Urinary bladder (tissue), 4 donors: Measurements from ENCODE around the gene GALNT9. TPM values are rescaled to one million over a fixed set of nuclear protein-coding genes. Genes with fewer than 3 reads are reported as not detected.

Experiments
- DNase-seq: peaks from one replicate; pipeline ENCODE4 v3.0.0-alpha.2; 2015; ENCODE audit errors: extremely low spot score
- H3K27ac ChIP-seq: one replicate; pipeline ENCODE4 v1.5.1; 2013; ENCODE audit warnings: low read depth, mild to moderate bottlenecking, moderate library complexity
- H3K36me3 ChIP-seq: one replicate; pipeline ENCODE4 v1.6.1; 2013; ENCODE audit warnings: mild to moderate bottlenecking, moderate library complexity; ENCODE audit not compliant: insufficient read depth
- H3K4me1 ChIP-seq: one replicate; pipeline ENCODE4 v1.6.1; 2013; ENCODE audit warnings: mild to moderate bottlenecking, moderate library complexity; ENCODE audit not compliant: insufficient read depth
- H3K4me3 ChIP-seq: one replicate; pipeline ENCODE4 v1.5.1; 2013; ENCODE audit warnings: low read depth, low read length
- WGBS: extraction: QIAGEN DNeasy Blood & Tissue Kit; methylation state at CpG from one replicate; pipeline ENCODE4 v1.1.7; 2013; 5-methylcytosine and 5-hydroxymethylcytosine counted together
- polyA plus RNA-seq: library from polyadenylated mRNA; stranded (reverse); fragments of 200-250 nt; gene quantifications from one replicate; pipeline ENCODE4 v1.2.3, GENCODE V29; 2013
- total RNA-seq: library from RNA; depleted of rRNA; stranded (reverse); fragments of >200 nt; gene quantifications from one replicate; pipeline ENCODE4 v1.2.3, GENCODE V29; 2014
- donor health status: healthy with polysubstance abuse.
- donor health status: healthy.

Gene GALNT9
- total and polyA plus RNA-seq, 2 donors = 0.60 to 2.4 TPM

GRCh38 chr12:132237772-132238487 is 91.5 kb downstream of the GALNT9 start:
- Histone ChIP-seq H3K36me3 (no peaks in the 10 kb centered on the region), H3K4me3 (no peak overlapping the region), H3K27ac (no peak overlapping the region), H3K4me1 (no peaks in the 10 kb centered on the region)
- DNase-seq = no peak
- WGBS = 76% methylated on average over 33 of the region's 33 CpGs

- H3K27ac ChIP-seq = no peak overlapping the region
- WGBS = 85% methylated on average over 14 of the region's 14 CpGs
- H3K4me1 ChIP-seq = no peaks in the 10 kb centered on the region
- H3K4me3 ChIP-seq = no peak overlapping the region
- DNase-seq = no peak
- H3K36me3 ChIP-seq = no peaks in the 10 kb centered on the region
Observed at GRCh38 chr12:132236930-132237771, 92.2 kb downstream of the GALNT9 start.

- H3K4me1 ChIP-seq = no peaks in the 10 kb centered on the region
- no peak overlapping the region for H3K4me3 ChIP-seq
- no peak for DNase-seq
- 77% methylated on average over 31 of the region's 31 CpGs for WGBS
- H3K36me3 ChIP-seq = no peaks in the 10 kb centered on the region
- no peak overlapping the region for H3K27ac ChIP-seq
Observed at GRCh38 chr12:132236129-132236929, 93.1 kb downstream of the GALNT9 start.

DNA sequence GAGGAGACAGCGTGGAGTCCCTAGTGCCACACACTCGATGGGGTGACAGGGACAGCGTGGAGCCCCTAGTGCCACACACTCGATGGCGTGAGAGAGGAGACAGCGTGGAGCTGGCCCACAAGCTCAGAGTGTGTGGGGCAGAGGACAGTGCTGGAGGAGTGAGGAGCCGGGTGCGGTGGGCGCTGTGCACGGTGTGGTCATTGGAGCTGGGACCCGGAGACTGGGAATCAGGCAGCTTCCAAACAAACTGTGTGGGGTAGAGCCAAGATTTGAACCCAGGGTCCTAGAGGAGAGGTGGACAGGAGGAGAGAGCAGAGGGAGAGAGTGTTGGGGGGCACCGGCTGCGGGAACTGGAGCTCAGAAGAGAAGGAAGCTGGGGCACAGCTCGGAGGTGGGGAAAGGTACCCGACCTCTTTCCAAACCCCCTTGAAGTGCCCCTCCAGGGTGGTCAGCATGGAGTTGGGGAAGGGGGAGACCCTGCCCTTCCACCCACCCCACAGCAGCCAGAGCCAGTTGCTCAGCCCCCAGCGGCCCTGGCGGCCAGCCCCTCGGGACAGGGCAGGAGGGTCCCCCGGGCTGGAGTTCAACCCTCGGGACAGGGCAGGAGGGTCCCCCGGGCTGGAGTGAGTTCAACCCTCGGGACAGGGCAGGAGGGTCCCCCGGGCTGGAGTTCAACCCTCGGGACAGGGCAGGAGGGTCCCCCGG is 94.1 kb downstream of the GALNT9 start:
- H3K27ac ChIP-seq = no peak overlapping the region
- 85% methylated on average over 24 of the region's 25 CpGs for WGBS
- no peak for DNase-seq
- H3K4me3 ChIP-seq = no peak overlapping the region
- no peaks in the 10 kb centered on the region for H3K36me3 ChIP-seq
- no peaks in the 10 kb centered on the region for H3K4me1 ChIP-seq

DNA sequence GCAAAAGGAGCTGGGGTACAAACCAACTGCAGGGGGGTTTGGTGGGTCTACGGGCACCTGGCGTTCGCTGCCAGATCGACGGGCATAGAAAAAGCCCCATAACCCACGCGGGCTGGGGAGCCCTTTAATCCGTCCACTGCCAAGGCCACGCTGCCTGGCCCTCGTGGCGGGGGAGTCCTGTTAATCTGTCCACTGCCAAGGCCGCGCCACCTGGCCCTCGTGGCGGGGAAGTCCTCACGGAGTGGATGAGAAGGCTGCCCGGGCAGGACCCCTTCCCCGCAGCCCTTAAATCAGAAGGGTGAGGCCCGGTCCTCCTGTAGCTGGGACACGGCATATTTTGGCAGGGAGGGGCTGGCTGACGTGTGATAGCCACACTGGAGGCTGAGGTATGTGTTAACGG is 99.0 kb downstream of the GALNT9 start:
- no peak for DNase-seq

GRCh38 chr12:132229926-132230325 is 99.5 kb downstream of the GALNT9 start:
- no peaks in the 10 kb centered on the region for H3K36me3 ChIP-seq
- H3K27ac ChIP-seq = no peak overlapping the region
- 92% methylated on average over 17 of the region's 17 CpGs for WGBS
- H3K4me3 ChIP-seq = no peak overlapping the region
- DNase-seq = no peak
- no peaks in the 10 kb centered on the region for H3K4me1 ChIP-seq

More for the DNA sequence above, 99.0 kb downstream of the GALNT9 start:
- WGBS = 92% methylated on average over 22 of the region's 22 CpGs
- no peak overlapping the region for H3K4me3 ChIP-seq
- H3K27ac ChIP-seq = no peak overlapping the region
- H3K4me1 ChIP-seq = no peaks in the 10 kb centered on the region
- H3K36me3 ChIP-seq = no peaks in the 10 kb centered on the region

- H3K36me3 ChIP-seq = no peaks in the 10 kb centered on the region
- H3K4me1 ChIP-seq = no peaks in the 10 kb centered on the region
- H3K27ac ChIP-seq = no peak overlapping the region
- no peak overlapping the region for H3K4me3 ChIP-seq
- DNase-seq = no peak
- WGBS = 87% methylated on average over 29 of the region's 29 CpGs
Observed at GRCh38 chr12:132229193-132229760, 100.1 kb downstream of the GALNT9 start.

- no peaks in the 10 kb centered on the region for H3K36me3 ChIP-seq
- no peak for DNase-seq
- whole genome bisulfite sequencing = 60% methylated on average over 28 of the region's 28 CpGs
Observed at GRCh38 chr12:132228476-132229192, 100.8 kb downstream of the GALNT9 start.

GRCh38 chr12:132227782-132228475 is 101.5 kb downstream of the GALNT9 start:
- H3K36me3 ChIP-seq = no peaks in the 10 kb centered on the region
- no peak overlapping the region for H3K4me3 ChIP-seq
- DNase-seq = no peak
- H3K27ac ChIP-seq = no peak overlapping the region
- no peaks in the 10 kb centered on the region for H3K4me1 ChIP-seq
- WGBS = 60% methylated on average over 26 of the region's 26 CpGs

More at GRCh38 chr12:132228476-132229192, 100.8 kb downstream of the GALNT9 start:
- Histone ChIP-seq H3K27ac (no peak overlapping the region), H3K4me3 (no peak overlapping the region), H3K4me1 (no peaks in the 10 kb centered on the region)

GRCh38 chr12:132227118-132227517 is 102.3 kb downstream of the GALNT9 start:
- no peak for DNase-seq
- Histone ChIP-seq H3K36me3 (no peaks in the 10 kb centered on the region), H3K27ac (no peak overlapping the region), H3K4me3 (no peak overlapping the region), H3K4me1 (no peaks in the 10 kb centered on the region)
- 73% methylated on average over 28 of the region's 28 CpGs for WGBS

GRCh38 chr12:132226604-132227003 is 102.8 kb downstream of the GALNT9 start:
- Histone ChIP-seq H3K4me3 (no peak overlapping the region), H3K27ac (no peak overlapping the region), H3K4me1 (no peaks in the 10 kb centered on the region), H3K36me3 (no peaks in the 10 kb centered on the region)
- DNase-seq = no peak
- WGBS = 82% methylated on average over 1 of the region's 1 CpG

DNA sequence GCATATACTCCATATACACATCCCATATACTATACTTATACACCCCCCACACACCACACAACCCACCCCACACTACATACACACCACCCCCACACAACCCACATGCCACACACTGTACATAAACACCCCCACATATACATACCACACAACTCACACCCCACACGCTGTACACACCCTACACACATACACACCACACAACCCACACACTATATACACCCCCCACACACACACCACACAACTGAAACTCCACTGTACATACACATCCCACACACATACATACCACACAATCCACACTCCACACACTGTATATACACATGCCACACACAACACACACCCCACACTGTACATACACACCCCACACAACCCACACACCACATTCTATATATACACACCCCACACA is 104.2 kb downstream of the GALNT9 start:
- Histone ChIP-seq H3K4me1 (no peaks in the 10 kb centered on the region), H3K4me3 (no peak overlapping the region), H3K36me3 (no peaks in the 10 kb centered on the region), H3K27ac (no peak overlapping the region)
- DNase-seq = no peak
- WGBS = 92% methylated on average over 1 of the region's 1 CpG
